HFFc6 (cell line): ENCODE data around the gene KCNIP4. TPM values are rescaled to one million over a fixed set of nuclear protein-coding genes. Genes with fewer than 3 reads are reported as not detected.

Experiments used
- DNase-seq: peaks from one replicate; pipeline ENCODE4 v3.0.0-alpha.2; 2018
- H3K27ac Mint-ChIP-seq: 2 replicates; pipeline ENCODE4 v1.8.0; 2020; ENCODE audit warnings: mild to moderate bottlenecking, mixed read lengths
- H3K27me3 Mint-ChIP-seq: 2 replicates; pipeline ENCODE4 v1.8.0; 2021; ENCODE audit warnings: mild to moderate bottlenecking, moderate library complexity, mixed read lengths; ENCODE audit not compliant: insufficient read depth
- H3K36me3 Mint-ChIP-seq: 2 replicates; pipeline ENCODE4 v1.8.0; 2021; ENCODE audit warnings: low read depth, mixed read lengths
- H3K4me1 Mint-ChIP-seq: 2 replicates; pipeline ENCODE4 v1.8.0; 2020; ENCODE audit warnings: low read depth, mixed read lengths
- H3K4me3 Mint-ChIP-seq: 2 replicates; pipeline ENCODE4 v1.8.0; 2020; ENCODE audit warnings: mild to moderate bottlenecking, moderate library complexity, mixed read lengths
- H3K9me3 Mint-ChIP-seq: 2 replicates; pipeline ENCODE4 v1.8.0; 2020; ENCODE audit warnings: mild to moderate bottlenecking, mixed read lengths
- total RNA-seq, 6 experiments: library from RNA; stranded (reverse); fragmentation: NEBNext Ultra II Directional; extraction: Animal tissue kit (Norgen Biotek cat#: 25700); gene quantifications; 2 replicates in 1 of 6; 3 replicates in 5 of 6; pipeline ENCODE4 v1.2.3, GENCODE V29; 2021
- TF ChIP-seq, protein P1 (sequence below): fragments of 200-600 bp; sonication (generic); IDR thresholded peaks from 2 replicates; pipeline ENCODE4 v1.5.0; 2021; ENCODE audit warnings: antibody characterized with exemption, mild to moderate bottlenecking

The KCNIP4 gene
- total RNA-seq, 6 experiments from 2014 or later, result not detected

DNA sequence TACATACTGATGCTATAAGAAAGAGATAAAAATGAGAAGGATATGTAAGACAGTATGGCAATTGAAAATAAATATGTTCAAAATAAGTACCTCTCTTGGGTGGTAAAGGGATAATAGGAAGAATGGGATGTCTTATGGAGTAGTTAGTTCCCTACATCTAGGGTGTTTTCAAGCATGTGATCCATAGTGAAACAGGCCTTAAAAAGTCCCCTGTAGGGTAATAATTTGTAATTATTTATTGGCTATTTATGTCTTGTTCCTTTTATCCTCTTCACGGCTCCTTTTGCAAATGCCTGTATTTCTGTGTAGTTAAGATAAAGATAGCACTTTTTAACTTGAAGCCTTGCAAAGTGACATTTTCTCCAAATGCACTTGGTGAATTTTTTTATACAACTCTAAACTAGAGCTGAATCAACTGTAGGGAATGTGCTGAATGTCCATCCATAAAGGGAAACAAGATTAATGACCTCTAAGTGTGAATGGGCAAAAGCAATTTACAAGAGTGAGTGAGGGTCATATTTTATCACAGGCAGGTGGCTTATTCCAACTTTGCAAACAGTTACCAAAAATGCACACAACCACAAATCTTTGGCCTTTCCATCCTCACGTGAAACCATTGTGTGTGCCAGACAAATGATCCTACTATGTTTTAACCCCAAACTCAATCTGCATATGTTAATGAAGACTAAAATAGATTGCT is 299.0 kb downstream of the KCNIP4 start:
- no peak for DNase-seq
- H3K27ac Mint-ChIP-seq, result no peak overlapping the region
- peaks cover 29% of the 10 kb centered on the region for H3K9me3 Mint-ChIP-seq
- no peak overlapping the region for H3K4me3 Mint-ChIP-seq
- H3K27me3 Mint-ChIP-seq, result no peaks in the 10 kb centered on the region; the same call in none of the 2 replicates
- TF ChIP-seq, protein P1, sequence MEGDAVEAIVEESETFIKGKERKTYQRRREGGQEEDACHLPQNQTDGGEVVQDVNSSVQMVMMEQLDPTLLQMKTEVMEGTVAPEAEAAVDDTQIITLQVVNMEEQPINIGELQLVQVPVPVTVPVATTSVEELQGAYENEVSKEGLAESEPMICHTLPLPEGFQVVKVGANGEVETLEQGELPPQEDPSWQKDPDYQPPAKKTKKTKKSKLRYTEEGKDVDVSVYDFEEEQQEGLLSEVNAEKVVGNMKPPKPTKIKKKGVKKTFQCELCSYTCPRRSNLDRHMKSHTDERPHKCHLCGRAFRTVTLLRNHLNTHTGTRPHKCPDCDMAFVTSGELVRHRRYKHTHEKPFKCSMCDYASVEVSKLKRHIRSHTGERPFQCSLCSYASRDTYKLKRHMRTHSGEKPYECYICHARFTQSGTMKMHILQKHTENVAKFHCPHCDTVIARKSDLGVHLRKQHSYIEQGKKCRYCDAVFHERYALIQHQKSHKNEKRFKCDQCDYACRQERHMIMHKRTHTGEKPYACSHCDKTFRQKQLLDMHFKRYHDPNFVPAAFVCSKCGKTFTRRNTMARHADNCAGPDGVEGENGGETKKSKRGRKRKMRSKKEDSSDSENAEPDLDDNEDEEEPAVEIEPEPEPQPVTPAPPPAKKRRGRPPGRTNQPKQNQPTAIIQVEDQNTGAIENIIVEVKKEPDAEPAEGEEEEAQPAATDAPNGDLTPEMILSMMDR, result no peak
- H3K36me3 Mint-ChIP-seq, result no peaks in the 10 kb centered on the region; the same call in 1 of the 2 replicates
- no peaks in the 10 kb centered on the region for H3K4me1 Mint-ChIP-seq

DNA sequence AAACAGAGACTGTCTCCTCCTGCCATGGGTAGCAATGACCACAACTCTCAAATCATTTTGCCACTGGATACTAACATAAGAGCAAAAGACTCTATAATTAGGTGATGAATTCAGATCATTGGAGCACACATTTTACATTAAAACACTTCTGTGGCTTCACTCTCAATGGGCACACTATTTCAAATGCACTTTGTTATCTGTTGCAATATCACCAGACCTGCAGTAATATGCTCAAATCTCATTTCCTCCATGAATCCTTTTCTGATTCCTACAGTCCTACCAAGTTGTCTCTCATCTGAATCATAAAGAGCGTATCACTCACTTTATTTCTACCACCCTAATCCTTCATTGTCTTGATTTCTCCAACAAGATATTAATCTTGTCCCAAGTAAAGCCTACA is 302.8 kb downstream of the KCNIP4 start:
- no peaks in the 10 kb centered on the region; the same call in 1 of the 2 replicates for H3K36me3 Mint-ChIP-seq
- TF ChIP-seq, protein P1, result no peak
- H3K4me3 Mint-ChIP-seq, result no peak overlapping the region
- DNase-seq, result no peak
- no peak overlapping the region for H3K27ac Mint-ChIP-seq
- no peaks in the 10 kb centered on the region; the same call in 1 of the 2 replicates for H3K27me3 Mint-ChIP-seq
- peaks cover 37% of the 10 kb centered on the region for H3K9me3 Mint-ChIP-seq
- H3K4me1 Mint-ChIP-seq, result no peaks in the 10 kb centered on the region

DNA sequence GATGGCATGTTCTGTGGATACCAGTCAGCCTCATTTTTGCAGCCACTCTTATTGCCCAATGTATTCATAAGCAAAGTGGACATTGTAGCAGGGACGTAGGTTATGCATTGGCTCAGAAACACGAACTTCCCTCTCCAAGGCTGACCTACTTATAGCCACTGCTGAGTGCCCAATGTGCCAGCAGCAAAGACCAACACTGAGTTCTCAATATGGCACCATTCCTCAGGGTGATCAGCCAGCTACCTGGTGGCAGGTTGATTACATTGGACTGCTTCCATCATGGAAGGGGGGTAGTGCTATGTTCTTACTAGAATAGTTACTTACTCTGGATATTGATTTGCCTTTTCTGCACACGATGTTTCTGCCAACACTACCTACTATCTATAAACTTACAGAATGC is 306.9 kb downstream of the KCNIP4 start:
- TF ChIP-seq, protein P1, result no peak
- no peak for DNase-seq
- Mint-ChIP-seq H3K9me3 (peaks cover 31% of the 10 kb centered on the region), H3K36me3 (no peaks in the 10 kb centered on the region), H3K4me3 (no peak overlapping the region), H3K4me1 (no peaks in the 10 kb centered on the region), H3K27ac (no peak overlapping the region), H3K27me3 (no peaks in the 10 kb centered on the region)

DNA sequence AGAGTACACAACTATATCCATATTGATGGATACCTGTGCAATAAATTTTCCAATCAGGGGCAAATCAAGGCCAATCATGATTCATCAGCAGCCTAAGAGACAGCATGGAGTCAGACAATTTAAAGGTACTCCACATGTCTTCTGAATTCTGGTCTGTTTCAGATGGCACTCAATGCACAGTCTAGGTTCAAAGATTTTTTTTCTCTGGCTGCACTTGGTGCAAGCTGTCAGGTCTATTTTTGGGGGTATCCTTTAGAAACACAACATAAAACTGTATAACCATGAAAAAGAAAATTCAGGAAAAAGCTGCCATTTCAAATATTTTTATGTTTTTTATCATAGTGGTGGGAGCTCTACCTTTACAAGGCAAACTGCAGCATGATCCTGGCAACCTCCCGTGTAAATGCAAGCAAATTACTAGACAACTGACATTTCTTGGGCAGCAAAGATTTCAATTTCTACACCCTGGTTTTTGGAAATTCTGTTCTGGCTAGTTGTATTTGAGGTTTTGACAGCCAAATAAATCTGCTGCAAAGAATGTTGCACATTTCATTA is 310.3 kb downstream of the KCNIP4 start:
- no peak for DNase-seq
- TF ChIP-seq, protein P1, result no peak
- no peaks in the 10 kb centered on the region for H3K27me3 Mint-ChIP-seq
- no peak overlapping the region for H3K27ac Mint-ChIP-seq
- no peak overlapping the region for H3K4me3 Mint-ChIP-seq
- H3K4me1 Mint-ChIP-seq, result no peaks in the 10 kb centered on the region
- no peaks in the 10 kb centered on the region for H3K36me3 Mint-ChIP-seq
- H3K9me3 Mint-ChIP-seq, result peaks cover 22% of the 10 kb centered on the region

DNA sequence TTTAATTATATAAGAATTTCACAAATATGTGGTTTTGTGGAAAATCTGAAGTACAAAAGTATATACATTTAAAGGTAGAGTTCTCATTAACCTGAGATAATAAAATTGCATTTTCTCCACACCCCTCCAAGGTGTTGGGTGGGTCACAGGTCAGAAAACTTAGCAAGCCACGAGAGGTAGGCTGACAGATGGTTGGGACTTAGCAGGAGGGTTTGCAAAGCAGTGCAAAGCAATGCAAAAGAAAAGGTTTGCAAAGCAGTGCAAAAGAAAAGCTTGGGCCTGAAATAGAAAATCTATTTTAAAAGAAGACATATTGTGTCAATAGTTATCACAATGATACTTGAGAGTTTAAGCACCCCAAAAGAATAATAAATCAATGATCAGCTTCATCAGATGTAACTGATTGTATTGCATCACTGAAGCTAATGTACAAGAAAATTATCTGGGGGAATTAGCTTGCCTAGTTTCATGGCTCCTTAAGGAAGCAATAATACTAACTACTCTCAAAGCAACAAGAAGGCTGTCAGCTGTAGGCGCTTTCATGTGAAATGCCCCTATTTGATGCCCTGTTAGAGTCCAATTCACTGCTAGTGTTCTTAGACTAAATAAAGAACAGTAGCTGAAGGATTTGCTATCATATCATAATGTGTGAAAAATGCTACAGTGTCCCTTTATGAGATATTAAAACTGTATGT is 319.5 kb downstream of the KCNIP4 start:
- no peaks in the 10 kb centered on the region for H3K4me1 Mint-ChIP-seq
- TF ChIP-seq, protein P1, result no peak
- H3K9me3 Mint-ChIP-seq, result peaks cover 27% of the 10 kb centered on the region
- no peak overlapping the region for H3K27ac Mint-ChIP-seq
- H3K36me3 Mint-ChIP-seq, result no peaks in the 10 kb centered on the region; the same call in 1 of the 2 replicates
- no peak overlapping the region for H3K4me3 Mint-ChIP-seq
- H3K27me3 Mint-ChIP-seq, result no peaks in the 10 kb centered on the region
- no peak for DNase-seq
